ENCODE results near the gene TCEANC2. TPM values are rescaled to one million over a fixed set of nuclear protein-coding genes. Genes with fewer than 3 reads are reported as not detected.

The TCEANC2 gene
- total and polyA plus RNA-seq, 4 donors, result 0.89 to 2.1 (median 1.7) TPM

GRCh38 chr1:54037476-54037875 is 15.9 kb upstream of the TCEANC2 start:
- Histone ChIP-seq H3K36me3 (ENCODE audit: control insufficient read depth in 4 of 4, insufficient read depth in 3 of 4, low read depth in 1 of 4, low read length in 3 of 4) (peaks cover 10 to 76% (median 72%) of the 10 kb centered on the region in 4 donors), H3K4me3 (ENCODE audit: low read depth in 1 of 3, low read length in 3 of 3) (no peak overlapping the region), H3K9ac (ENCODE audit: low read depth in 1 of 2, low read length in 2 of 2) (no peak overlapping the region), H3K27me3 (ENCODE audit: control insufficient read depth in 4 of 4, insufficient read depth in 4 of 4, low read length in 3 of 4) (no peaks in the 10 kb centered on the region), H3K4me1 (ENCODE audit: control insufficient read depth in 4 of 4, insufficient read depth in 4 of 4, low read length in 3 of 4) (no peaks in the 10 kb centered on the region), H3K9me3 (ENCODE audit: control insufficient read depth in 4 of 4, low read length in 3 of 4) (no peaks in the 10 kb centered on the region), H3K27ac (ENCODE audit: low read depth in 1 of 2, low read length in 2 of 2) (no peak overlapping the region)
- DNase-seq (ENCODE audit: low spot score), result no peak
- no peak for TF ChIP-seq TAF1 (conservative IDR thresholded peaks at IDR 0.05)
- TF ChIP-seq RAD21 (IDR thresholded peaks at IDR 0.05), result no peak

GRCh38 chr1:54041806-54042205 is 11.6 kb upstream of the TCEANC2 start:
- 16% methylated on average over 1 of the region's 1 CpG for WGBS
- H3K4me3 ChIP-seq (ENCODE audit: low read depth in 1 of 3, low read length in 3 of 3), result no peak overlapping the region
- no peaks in the 10 kb centered on the region for H3K9me3 ChIP-seq (ENCODE audit: control insufficient read depth in 4 of 4, low read length in 3 of 4)
- peaks cover 0 to 2% (median 0%) of the 10 kb centered on the region in 4 donors for H3K4me1 ChIP-seq (ENCODE audit: control insufficient read depth in 4 of 4, insufficient read depth in 4 of 4, low read length in 3 of 4)
- no peak overlapping the region for H3K9ac ChIP-seq (ENCODE audit: low read depth in 1 of 2, low read length in 2 of 2)
- peaks cover 5 to 55% (median 51%) of the 10 kb centered on the region in 4 donors for H3K36me3 ChIP-seq (ENCODE audit: control insufficient read depth in 4 of 4, insufficient read depth in 3 of 4, low read depth in 1 of 4, low read length in 3 of 4)
- TF ChIP-seq MAX (IDR thresholded peaks at IDR 0.05) (no peak), FOXA2 (IDR thresholded peaks at IDR 0.05) (no peak), YY1 (IDR thresholded peaks at IDR 0.05) (no peak), HNF4A (conservative IDR thresholded peaks at IDR 0.05) (no peak), FOXA1 (IDR thresholded peaks at IDR 0.05) (no peak), RAD21 (IDR thresholded peaks at IDR 0.05) (no peak), ATF3 (IDR thresholded peaks at IDR 0.05) (no peak), HNF4G (IDR thresholded peaks at IDR 0.05) (no peak), GABPA (IDR thresholded peaks at IDR 0.05 in 1 of 2, conservative IDR thresholded peaks at IDR 0.05 in 1 of 2) (no peak), RXRA (IDR thresholded peaks at IDR 0.05) (no peak), SP1 (IDR thresholded peaks at IDR 0.05) (no peak), CTCF (IDR thresholded peaks at IDR 0.05; ENCODE audit: low read depth, low read length, missing input control) (no peak), TAF1 (conservative IDR thresholded peaks at IDR 0.05) (no peak)
- no peak for DNase-seq (ENCODE audit: low spot score)
- H3K27ac ChIP-seq (ENCODE audit: low read depth in 1 of 2, low read length in 2 of 2), result no peak overlapping the region
- no peaks in the 10 kb centered on the region for H3K27me3 ChIP-seq (ENCODE audit: control insufficient read depth in 4 of 4, insufficient read depth in 4 of 4, low read length in 3 of 4)

- no peak overlapping the region for H3K4me3 ChIP-seq (ENCODE audit: low read depth in 1 of 3, low read length in 3 of 3)
- no peaks in the 10 kb centered on the region for H3K27me3 ChIP-seq (ENCODE audit: control insufficient read depth in 4 of 4, insufficient read depth in 4 of 4, low read length in 3 of 4)
- H3K9ac ChIP-seq (ENCODE audit: low read depth in 1 of 2, low read length in 2 of 2), result no peak overlapping the region
- 95% methylated on average over 2 of the region's 2 CpGs for WGBS
- peaks cover 0 to 11% (median 4%) of the 10 kb centered on the region in 4 donors for H3K4me1 ChIP-seq (ENCODE audit: control insufficient read depth in 4 of 4, insufficient read depth in 4 of 4, low read length in 3 of 4)
- no peak overlapping the region for H3K27ac ChIP-seq (ENCODE audit: low read depth in 1 of 2, low read length in 2 of 2)
- no peak for DNase-seq (ENCODE audit: low spot score)
- H3K36me3 ChIP-seq (ENCODE audit: control insufficient read depth in 4 of 4, insufficient read depth in 3 of 4, low read depth in 1 of 4, low read length in 3 of 4), result peaks cover 3 to 26% (median 23%) of the 10 kb centered on the region in 4 donors
- H3K9me3 ChIP-seq (ENCODE audit: control insufficient read depth in 4 of 4, low read length in 3 of 4), result no peaks in the 10 kb centered on the region
- TF ChIP-seq FOXA1 (IDR thresholded peaks at IDR 0.05) (no peak), HNF4A (conservative IDR thresholded peaks at IDR 0.05) (no peak), REST (IDR thresholded peaks at IDR 0.05) (no peak), YY1 (IDR thresholded peaks at IDR 0.05) (no peak), EGR1 (IDR thresholded peaks at IDR 0.05; ENCODE audit: low read depth in 2 of 2) (no peak), NR2F2 (IDR thresholded peaks at IDR 0.05) (no peak), SP1 (IDR thresholded peaks at IDR 0.05) (no peak), TAF1 (conservative IDR thresholded peaks at IDR 0.05) (no peak), GABPA (IDR thresholded peaks at IDR 0.05 in 1 of 2, conservative IDR thresholded peaks at IDR 0.05 in 1 of 2) (no peak), RXRA (IDR thresholded peaks at IDR 0.05) (no peak), HNF4G (IDR thresholded peaks at IDR 0.05) (no peak), FOXA2 (IDR thresholded peaks at IDR 0.05) (no peak), JUND (IDR thresholded peaks at IDR 0.05) (no peak), ATF3 (IDR thresholded peaks at IDR 0.05) (no peak), CTCF (IDR thresholded peaks at IDR 0.05; ENCODE audit: low read depth, low read length, missing input control) (no peak)
Observed at GRCh38 chr1:54045496-54045895, 7.9 kb upstream of the TCEANC2 start.
